ENCODE results near the gene CACNB3.

DNA sequence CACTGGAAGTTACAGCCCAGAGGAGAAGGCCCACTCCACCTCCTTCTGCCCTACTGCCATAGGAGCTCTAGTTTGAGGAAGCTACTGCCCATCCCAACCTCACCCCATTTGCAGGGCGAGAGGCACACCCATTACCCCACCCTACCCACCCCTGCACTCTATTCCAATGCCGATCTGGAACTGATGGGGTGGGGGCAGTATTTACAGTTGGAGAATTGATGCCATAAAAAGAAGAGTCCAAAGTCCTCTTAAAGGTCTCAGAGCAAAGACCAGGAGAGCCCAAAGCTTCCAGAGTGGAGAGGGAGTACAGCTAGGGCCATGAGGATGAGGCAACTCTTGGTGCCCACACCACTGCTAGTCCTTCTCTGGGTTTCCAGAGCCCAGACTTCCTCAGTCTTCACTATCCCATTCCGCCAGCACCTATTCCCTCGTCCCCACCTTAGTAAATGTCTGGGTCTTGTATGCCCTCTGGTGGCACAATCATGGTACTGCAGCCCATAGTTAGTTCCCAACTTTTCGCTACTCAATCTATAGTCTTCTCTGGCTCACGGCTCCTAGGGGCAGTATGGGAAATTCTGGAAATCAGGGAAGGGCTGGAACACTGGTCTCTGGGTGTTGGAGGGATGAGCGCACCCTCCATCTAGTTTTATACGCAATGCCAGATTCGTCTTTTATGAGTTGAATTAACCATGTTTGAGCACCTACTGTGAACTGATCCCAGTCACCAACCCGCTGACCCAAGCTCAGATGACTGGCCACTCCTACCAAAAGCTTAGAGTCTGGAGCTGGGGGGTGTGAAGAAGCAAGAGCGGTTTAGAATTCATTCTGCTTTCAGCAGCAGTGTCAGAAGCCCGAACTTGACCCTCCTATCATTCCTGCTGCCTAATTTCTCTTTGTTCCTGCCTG lies 22.5 kb upstream of the CACNB3 start:
- no peak for TF ChIP-seq POLR2A (IDR thresholded peaks at IDR 0.05)
- TF ChIP-seq, protein P1, sequence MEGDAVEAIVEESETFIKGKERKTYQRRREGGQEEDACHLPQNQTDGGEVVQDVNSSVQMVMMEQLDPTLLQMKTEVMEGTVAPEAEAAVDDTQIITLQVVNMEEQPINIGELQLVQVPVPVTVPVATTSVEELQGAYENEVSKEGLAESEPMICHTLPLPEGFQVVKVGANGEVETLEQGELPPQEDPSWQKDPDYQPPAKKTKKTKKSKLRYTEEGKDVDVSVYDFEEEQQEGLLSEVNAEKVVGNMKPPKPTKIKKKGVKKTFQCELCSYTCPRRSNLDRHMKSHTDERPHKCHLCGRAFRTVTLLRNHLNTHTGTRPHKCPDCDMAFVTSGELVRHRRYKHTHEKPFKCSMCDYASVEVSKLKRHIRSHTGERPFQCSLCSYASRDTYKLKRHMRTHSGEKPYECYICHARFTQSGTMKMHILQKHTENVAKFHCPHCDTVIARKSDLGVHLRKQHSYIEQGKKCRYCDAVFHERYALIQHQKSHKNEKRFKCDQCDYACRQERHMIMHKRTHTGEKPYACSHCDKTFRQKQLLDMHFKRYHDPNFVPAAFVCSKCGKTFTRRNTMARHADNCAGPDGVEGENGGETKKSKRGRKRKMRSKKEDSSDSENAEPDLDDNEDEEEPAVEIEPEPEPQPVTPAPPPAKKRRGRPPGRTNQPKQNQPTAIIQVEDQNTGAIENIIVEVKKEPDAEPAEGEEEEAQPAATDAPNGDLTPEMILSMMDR (IDR thresholded peaks at IDR 0.05), result peak; percentile 85 to 97 (median 95)

Data from heart left ventricle (tissue), 13 donors.